Liver (tissue), 9 donors: ENCODE results near the gene F8. TPM values are rescaled to one million over a fixed set of nuclear protein-coding genes. Genes with fewer than 3 reads are reported as not detected.

Experiments used
- DNase-seq: peaks from one replicate; pipeline ENCODE4 v3.0.0-alpha.2; 2017; ENCODE audit warnings: low spot score
- H3K27ac ChIP-seq, 2 donors: one replicate each; pipeline ENCODE4 v1.7.0; 2013; ENCODE audit warnings: inconsistent platforms in 2 of 2, low read length in 2 of 2, control low read depth in 1 of 2, low read depth in 1 of 2, mild to moderate bottlenecking in 1 of 2
- H3K27me3 ChIP-seq, 4 donors: one replicate each; pipeline versions ENCODE4 v1.6.1 to v1.7.0; 2013; ENCODE audit warnings: low read length in 3 of 4, inconsistent platforms in 1 of 4, mild to moderate bottlenecking in 1 of 4, moderate library complexity in 1 of 4; ENCODE audit not compliant: control insufficient read depth in 4 of 4, insufficient read depth in 4 of 4
- H3K36me3 ChIP-seq, 4 donors: one replicate each; pipeline versions ENCODE4 v1.6.1 to v1.7.0; 2013; ENCODE audit warnings: low read length in 3 of 4, mild to moderate bottlenecking in 3 of 4, low read depth in 1 of 4, moderate library complexity in 1 of 4; ENCODE audit not compliant: control insufficient read depth in 4 of 4, insufficient read depth in 3 of 4
- H3K4me1 ChIP-seq, 4 donors: one replicate each; pipeline versions ENCODE4 v1.6.1 to v1.7.0; 2013; ENCODE audit warnings: low read length in 3 of 4, mild to moderate bottlenecking in 3 of 4, moderate library complexity in 1 of 4; ENCODE audit not compliant: control insufficient read depth in 4 of 4, insufficient read depth in 4 of 4
- H3K4me3 ChIP-seq, 3 donors: one replicate each; pipeline versions ENCODE4 v1.6.1 to v1.7.0; 2013; ENCODE audit warnings: low read length in 3 of 3, control low read depth in 1 of 3, low read depth in 1 of 3, mild to moderate bottlenecking in 1 of 3
- H3K9ac ChIP-seq, 2 donors: one replicate each; pipeline ENCODE4 v1.7.0; 2013; ENCODE audit warnings: low read length in 2 of 2, mild to moderate bottlenecking in 2 of 2, moderate library complexity in 2 of 2, control low read depth in 1 of 2, low read depth in 1 of 2
- H3K9me3 ChIP-seq, 4 donors: one replicate each; pipeline versions ENCODE4 v1.6.1 to v1.7.0; 2013; ENCODE audit warnings: low read length in 3 of 4; ENCODE audit not compliant: control insufficient read depth in 4 of 4
- EGR1 ChIP-seq, 2 donors: IDR thresholded peaks; 2 replicates each; pipeline ENCODE4 v1.6.1; 2016 to 2018; ENCODE audit warnings: antibody characterized with exemption in 2 of 2, low read depth in 2 of 2
- FOXA1 ChIP-seq: IDR thresholded peaks from 2 replicates; pipeline ENCODE4 v1.6.1; 2016; ENCODE audit warnings: antibody characterized with exemption
- FOXA2 ChIP-seq: IDR thresholded peaks from 2 replicates; pipeline ENCODE4 v1.6.1; 2016; ENCODE audit warnings: antibody characterized with exemption
- GABPA ChIP-seq, 2 donors: IDR thresholded peaks in 1 of 2; conservative IDR thresholded peaks in 1 of 2; 2 replicates each; pipeline ENCODE4 v1.6.1; 2016; ENCODE audit warnings: antibody characterized with exemption in 2 of 2, mild to moderate bottlenecking in 1 of 2, moderate library complexity in 1 of 2
- HNF4A ChIP-seq, 2 donors: conservative IDR thresholded peaks; 2 replicates each; pipeline ENCODE4 v1.6.1; 2016; ENCODE audit warnings: antibody characterized with exemption in 2 of 2, mild to moderate bottlenecking in 2 of 2
- NR2F2 ChIP-seq: IDR thresholded peaks from 2 replicates; pipeline ENCODE4 v1.6.1; 2016; ENCODE audit warnings: antibody characterized with exemption
- RXRA ChIP-seq, 2 donors: IDR thresholded peaks; 2 replicates each; pipeline ENCODE4 v1.6.1; 2017 to 2018; ENCODE audit warnings: antibody characterized with exemption in 2 of 2, mild to moderate bottlenecking in 1 of 2
- WGBS: extraction: QIAGEN DNeasy Blood & Tissue Kit; methylation state at CpG from one replicate; pipeline ENCODE4 v1.1.7; 2013; 5-methylcytosine and 5-hydroxymethylcytosine counted together
- polyA plus RNA-seq, 2 donors: library from polyadenylated mRNA; stranded (reverse) in 1 of 2; unstranded in 1 of 2; fragments of 200-250 nt in 1 of 2; fragments of >200 nt in 1 of 2; fragmentation: Nextera tagmentation in 1 of 2; extraction: Ambion mirVana in 1 of 2; gene quantifications; one replicate each; pipeline versions ENCODE4 v1.2.1 to v1.2.3, GENCODE V29; 2013 to 2015
- total RNA-seq, 2 donors: library from RNA; depleted of rRNA; stranded (reverse); fragments of >200 nt; gene quantifications; one replicate each; pipeline ENCODE4 v1.2.3, GENCODE V29; 2014
- TF ChIP-seq, protein P1 (sequence below): IDR thresholded peaks from 2 replicates; pipeline ENCODE4 v1.6.1; 2016; ENCODE audit warnings: antibody characterized with exemption, mild to moderate bottlenecking
- TF ChIP-seq, protein P2 (sequence below): fragments of 150-350 bp; IDR thresholded peaks from 2 replicates; pipeline ENCODE4 v1.5.1; 2017; ENCODE audit warnings: improper control_type of control experiment, low read depth, low read length; ENCODE audit not compliant: missing input control
- TF ChIP-seq, protein P3 (sequence below): IDR thresholded peaks from 2 replicates; pipeline ENCODE4 v1.6.1; 2016; ENCODE audit warnings: antibody characterized with exemption
- donor health status: healthy.
- donor health status: healthy.
- donor health status: healthy.
- donor health status: healthy.
- donor health status: healthy.

The F8 gene
- total and polyA plus RNA-seq, 4 donors: 8.0 to 22.3 (median 13.8) TPM

DNA sequence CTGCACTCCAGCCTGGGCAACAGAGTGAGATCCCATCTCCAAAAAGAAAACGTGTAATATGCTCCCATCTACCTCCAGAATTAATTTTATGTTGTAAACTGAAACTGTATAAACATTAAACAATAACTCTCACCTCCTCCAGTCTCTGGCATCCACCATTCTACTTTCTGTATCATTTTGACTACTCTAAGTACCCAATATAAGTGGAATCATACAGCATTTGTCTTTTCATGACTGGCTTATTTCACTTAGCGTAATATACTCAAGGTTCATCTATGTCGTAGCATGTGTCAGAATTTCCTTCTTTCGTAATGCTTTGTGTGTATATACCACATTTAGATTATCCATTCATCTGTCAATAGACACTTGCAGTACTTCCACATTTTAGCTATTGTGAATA, 20.6 kb downstream of the F8 start (continued):
- TF ChIP-seq, protein P1, sequence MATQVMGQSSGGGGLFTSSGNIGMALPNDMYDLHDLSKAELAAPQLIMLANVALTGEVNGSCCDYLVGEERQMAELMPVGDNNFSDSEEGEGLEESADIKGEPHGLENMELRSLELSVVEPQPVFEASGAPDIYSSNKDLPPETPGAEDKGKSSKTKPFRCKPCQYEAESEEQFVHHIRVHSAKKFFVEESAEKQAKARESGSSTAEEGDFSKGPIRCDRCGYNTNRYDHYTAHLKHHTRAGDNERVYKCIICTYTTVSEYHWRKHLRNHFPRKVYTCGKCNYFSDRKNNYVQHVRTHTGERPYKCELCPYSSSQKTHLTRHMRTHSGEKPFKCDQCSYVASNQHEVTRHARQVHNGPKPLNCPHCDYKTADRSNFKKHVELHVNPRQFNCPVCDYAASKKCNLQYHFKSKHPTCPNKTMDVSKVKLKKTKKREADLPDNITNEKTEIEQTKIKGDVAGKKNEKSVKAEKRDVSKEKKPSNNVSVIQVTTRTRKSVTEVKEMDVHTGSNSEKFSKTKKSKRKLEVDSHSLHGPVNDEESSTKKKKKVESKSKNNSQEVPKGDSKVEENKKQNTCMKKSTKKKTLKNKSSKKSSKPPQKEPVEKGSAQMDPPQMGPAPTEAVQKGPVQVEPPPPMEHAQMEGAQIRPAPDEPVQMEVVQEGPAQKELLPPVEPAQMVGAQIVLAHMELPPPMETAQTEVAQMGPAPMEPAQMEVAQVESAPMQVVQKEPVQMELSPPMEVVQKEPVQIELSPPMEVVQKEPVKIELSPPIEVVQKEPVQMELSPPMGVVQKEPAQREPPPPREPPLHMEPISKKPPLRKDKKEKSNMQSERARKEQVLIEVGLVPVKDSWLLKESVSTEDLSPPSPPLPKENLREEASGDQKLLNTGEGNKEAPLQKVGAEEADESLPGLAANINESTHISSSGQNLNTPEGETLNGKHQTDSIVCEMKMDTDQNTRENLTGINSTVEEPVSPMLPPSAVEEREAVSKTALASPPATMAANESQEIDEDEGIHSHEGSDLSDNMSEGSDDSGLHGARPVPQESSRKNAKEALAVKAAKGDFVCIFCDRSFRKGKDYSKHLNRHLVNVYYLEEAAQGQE: no peak
- TF ChIP-seq NR2F2 (no peak), FOXA2 (no peak)
- TF ChIP-seq, protein P2, sequence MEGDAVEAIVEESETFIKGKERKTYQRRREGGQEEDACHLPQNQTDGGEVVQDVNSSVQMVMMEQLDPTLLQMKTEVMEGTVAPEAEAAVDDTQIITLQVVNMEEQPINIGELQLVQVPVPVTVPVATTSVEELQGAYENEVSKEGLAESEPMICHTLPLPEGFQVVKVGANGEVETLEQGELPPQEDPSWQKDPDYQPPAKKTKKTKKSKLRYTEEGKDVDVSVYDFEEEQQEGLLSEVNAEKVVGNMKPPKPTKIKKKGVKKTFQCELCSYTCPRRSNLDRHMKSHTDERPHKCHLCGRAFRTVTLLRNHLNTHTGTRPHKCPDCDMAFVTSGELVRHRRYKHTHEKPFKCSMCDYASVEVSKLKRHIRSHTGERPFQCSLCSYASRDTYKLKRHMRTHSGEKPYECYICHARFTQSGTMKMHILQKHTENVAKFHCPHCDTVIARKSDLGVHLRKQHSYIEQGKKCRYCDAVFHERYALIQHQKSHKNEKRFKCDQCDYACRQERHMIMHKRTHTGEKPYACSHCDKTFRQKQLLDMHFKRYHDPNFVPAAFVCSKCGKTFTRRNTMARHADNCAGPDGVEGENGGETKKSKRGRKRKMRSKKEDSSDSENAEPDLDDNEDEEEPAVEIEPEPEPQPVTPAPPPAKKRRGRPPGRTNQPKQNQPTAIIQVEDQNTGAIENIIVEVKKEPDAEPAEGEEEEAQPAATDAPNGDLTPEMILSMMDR: no peak

DNA sequence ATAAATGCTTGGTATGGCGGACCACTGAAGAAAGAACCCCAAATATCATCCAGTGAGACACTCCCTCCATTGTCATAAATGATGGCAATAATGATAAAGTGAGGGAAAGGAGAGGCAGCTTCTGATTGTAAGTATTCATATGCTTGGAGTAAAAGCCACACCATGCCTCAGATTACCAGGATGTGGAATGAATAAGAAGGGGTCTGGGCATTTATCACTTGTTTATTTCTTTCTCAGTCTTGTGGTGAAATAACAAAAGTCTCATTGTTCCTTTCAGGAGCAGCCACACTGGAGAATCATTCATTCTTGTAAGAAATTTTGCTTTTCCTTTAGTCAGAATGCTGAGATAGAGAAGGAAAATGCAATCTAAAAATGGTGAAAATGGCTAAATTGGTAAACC, 21.7 kb downstream of the F8 start:
- DNase-seq: no peak
- Histone ChIP-seq H3K9me3 (no peaks in the 10 kb centered on the region), H3K27ac (no peak overlapping the region), H3K4me1 (peaks cover 0 to 4% (median 2%) of the 10 kb centered on the region in 4 donors), H3K4me3 (no peak overlapping the region), H3K9ac (no peak overlapping the region), H3K27me3 (no peaks in the 10 kb centered on the region), H3K36me3 (no peaks in the 10 kb centered on the region)
- WGBS: 95% methylated on average over 1 of the region's 1 CpG
- no peak for TF ChIP-seq HNF4A (conservative IDR thresholded peaks at IDR 0.05)
- TF ChIP-seq, protein P3, sequence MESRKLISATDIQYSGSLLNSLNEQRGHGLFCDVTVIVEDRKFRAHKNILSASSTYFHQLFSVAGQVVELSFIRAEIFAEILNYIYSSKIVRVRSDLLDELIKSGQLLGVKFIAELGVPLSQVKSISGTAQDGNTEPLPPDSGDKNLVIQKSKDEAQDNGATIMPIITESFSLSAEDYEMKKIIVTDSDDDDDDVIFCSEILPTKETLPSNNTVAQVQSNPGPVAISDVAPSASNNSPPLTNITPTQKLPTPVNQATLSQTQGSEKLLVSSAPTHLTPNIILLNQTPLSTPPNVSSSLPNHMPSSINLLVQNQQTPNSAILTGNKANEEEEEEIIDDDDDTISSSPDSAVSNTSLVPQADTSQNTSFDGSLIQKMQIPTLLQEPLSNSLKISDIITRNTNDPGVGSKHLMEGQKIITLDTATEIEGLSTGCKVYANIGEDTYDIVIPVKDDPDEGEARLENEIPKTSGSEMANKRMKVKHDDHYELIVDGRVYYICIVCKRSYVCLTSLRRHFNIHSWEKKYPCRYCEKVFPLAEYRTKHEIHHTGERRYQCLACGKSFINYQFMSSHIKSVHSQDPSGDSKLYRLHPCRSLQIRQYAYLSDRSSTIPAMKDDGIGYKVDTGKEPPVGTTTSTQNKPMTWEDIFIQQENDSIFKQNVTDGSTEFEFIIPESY: no peak
- TF ChIP-seq RXRA (IDR thresholded peaks at IDR 0.05): no peak
- TF ChIP-seq, protein P2: no peak
- no peak for TF ChIP-seq EGR1 (IDR thresholded peaks at IDR 0.05; ENCODE audit: low read depth in 2 of 2)
- TF ChIP-seq FOXA1: no peak
- TF ChIP-seq FOXA2: no peak
- TF ChIP-seq, protein P1: no peak
- TF ChIP-seq GABPA (IDR thresholded peaks at IDR 0.05 in 1 of 2, conservative IDR thresholded peaks at IDR 0.05 in 1 of 2): no peak
- TF ChIP-seq NR2F2: no peak
